Lung (tissue), 12 donors: ENCODE results near the gene CD53. TPM values are rescaled to one million over a fixed set of nuclear protein-coding genes. Genes with fewer than 3 reads are reported as not detected.

Experiments
- ATAC-seq: fragments of 200-7000 bp; cut with Tn5 transposase; one replicate; pipeline ENCODE4 v1.9.1; 2020; ENCODE audit warnings: moderate number of reproducible peaks; ENCODE audit not compliant: insufficient read depth, low FRiP score
- DNase-seq, 3 donors: peaks; one replicate each; pipeline ENCODE4 v3.0.0-alpha.2; 2013 to 2017
- H3K27ac ChIP-seq, 2 donors: one replicate each; pipeline ENCODE4 v1.5.1; 2013; ENCODE audit warnings: mild to moderate bottlenecking in 2 of 2, moderate library complexity in 2 of 2, control low read depth in 1 of 2, inconsistent platforms in 1 of 2, low read depth in 1 of 2, low read length in 1 of 2
- H3K27me3 ChIP-seq, 3 donors: one replicate each; pipeline ENCODE4 v1.5.1; 2013; ENCODE audit warnings: low read length in 2 of 3; ENCODE audit not compliant: control insufficient read depth in 3 of 3, insufficient read depth in 3 of 3
- H3K36me3 ChIP-seq, 4 donors: one replicate each; pipeline ENCODE4 v1.5.1; 2013; ENCODE audit warnings: low read length in 4 of 4, mild to moderate bottlenecking in 1 of 4, moderate library complexity in 1 of 4; ENCODE audit not compliant: control insufficient read depth in 4 of 4, insufficient read depth in 4 of 4
- H3K4me1 ChIP-seq, 5 donors: one replicate each; pipeline ENCODE4 v1.5.1; 2013; ENCODE audit warnings: low read length in 5 of 5, mild to moderate bottlenecking in 2 of 5, moderate library complexity in 1 of 5; ENCODE audit not compliant: control insufficient read depth in 5 of 5, insufficient read depth in 5 of 5
- H3K4me3 ChIP-seq: one replicate; pipeline ENCODE4 v1.5.1; 2013; ENCODE audit warnings: mild to moderate bottlenecking, control low read depth, moderate library complexity
- H3K9ac ChIP-seq, 2 donors: one replicate each; pipeline ENCODE4 v1.5.1; 2013; ENCODE audit warnings: low read length in 2 of 2, control low read depth in 1 of 2; ENCODE audit not compliant: insufficient read depth in 1 of 2
- H3K9me3 ChIP-seq, 4 donors: one replicate each; pipeline ENCODE4 v1.5.1; 2013; ENCODE audit warnings: low read length in 3 of 4, mild to moderate bottlenecking in 1 of 4, moderate library complexity in 1 of 4; ENCODE audit not compliant: control insufficient read depth in 4 of 4, insufficient read depth in 3 of 4
- CTCF ChIP-seq: IDR thresholded peaks from 2 replicates; pipeline ENCODE4 v1.5.1; 2012; ENCODE audit warnings: mild to moderate bottlenecking; ENCODE audit errors: control extremely low read depth, extremely low read depth
- WGBS, 2 donors: extraction: QIAGEN DNeasy Blood & Tissue Kit; methylation state at CpG; one replicate each; pipeline ENCODE4 v1.1.7; 2013; 5-methylcytosine and 5-hydroxymethylcytosine counted together
- polyA plus RNA-seq, 2 donors: library from polyadenylated mRNA; stranded (reverse); fragments of 200-250 nt; gene quantifications; one replicate each; pipeline ENCODE4 v1.2.1, GENCODE V29; 2013
- total RNA-seq, 2 donors: library from RNA; depleted of rRNA in 1 of 2; stranded (reverse); fragments of >200 nt in 1 of 2; gene quantifications; one replicate each; pipeline ENCODE4 v1.2.1, GENCODE V29; 2014 to 2021
- donor health status: control.
- donor health status: control.
- donor health status: Bipolar disorder and iron deficiency.
- donor health status: healthy.
- donor health status: DM: yes; HTN: yes; CAD: no.

CD53 gene
- total and polyA plus RNA-seq, 4 donors: 41.2 to 583 (median 88.7) TPM

GRCh38 chr1:110879758-110880606, 7.0 kb downstream of the CD53 start:
- no peaks in the 10 kb centered on the region for H3K27me3 ChIP-seq
- no peaks in the 10 kb centered on the region for H3K9me3 ChIP-seq
- ATAC-seq (peak; percentile 77), DNase-seq (peak in 1 of 3 donors; percentile 0)
- WGBS, 2 donors: 40 to 46% methylated on average over 7 of the region's 7 CpGs
- no peak for TF ChIP-seq CTCF
- H3K4me3 ChIP-seq: no peak overlapping the region
- H3K36me3 ChIP-seq: no peaks in the 10 kb centered on the region
- H3K4me1 ChIP-seq: no peaks in the 10 kb centered on the region
- H3K27ac ChIP-seq: peak overlapping the region in 1 of 2 donors; percentile 52
- no peak overlapping the region for H3K9ac ChIP-seq

- WGBS, 2 donors: 68 to 76% methylated on average over 2 of the region's 2 CpGs
- no peak for TF ChIP-seq CTCF
- ATAC-seq (no peak), DNase-seq (no peak)
- no peaks in the 10 kb centered on the region for H3K4me1 ChIP-seq
- no peak overlapping the region for H3K4me3 ChIP-seq
- no peaks in the 10 kb centered on the region for H3K36me3 ChIP-seq
- H3K9me3 ChIP-seq: no peaks in the 10 kb centered on the region
- no peaks in the 10 kb centered on the region for H3K27me3 ChIP-seq
- H3K9ac ChIP-seq: no peak overlapping the region
- no peak overlapping the region for H3K27ac ChIP-seq
These were observed 7.9 kb downstream of the CD53 start for GRCh38 chr1:110880708-110881374.

GRCh38 chr1:110888049-110888448, 15.1 kb downstream of the CD53 start:
- Histone ChIP-seq H3K4me1 (peaks cover 0 to 1% (median 0%) of the 10 kb centered on the region in 5 donors), H3K27ac (no peak overlapping the region), H3K4me3 (no peak overlapping the region), H3K9ac (no peak overlapping the region), H3K27me3 (no peaks in the 10 kb centered on the region), H3K36me3 (no peaks in the 10 kb centered on the region), H3K9me3 (no peaks in the 10 kb centered on the region)
- no peak for TF ChIP-seq CTCF
- ATAC-seq (no peak), DNase-seq (no peak)
- 48 to 67% methylated on average over 6 of the region's 6 CpGs for WGBS, 2 donors
